ENCODE data around the gene SORCS2.

- TF ChIP-seq, protein P1, sequence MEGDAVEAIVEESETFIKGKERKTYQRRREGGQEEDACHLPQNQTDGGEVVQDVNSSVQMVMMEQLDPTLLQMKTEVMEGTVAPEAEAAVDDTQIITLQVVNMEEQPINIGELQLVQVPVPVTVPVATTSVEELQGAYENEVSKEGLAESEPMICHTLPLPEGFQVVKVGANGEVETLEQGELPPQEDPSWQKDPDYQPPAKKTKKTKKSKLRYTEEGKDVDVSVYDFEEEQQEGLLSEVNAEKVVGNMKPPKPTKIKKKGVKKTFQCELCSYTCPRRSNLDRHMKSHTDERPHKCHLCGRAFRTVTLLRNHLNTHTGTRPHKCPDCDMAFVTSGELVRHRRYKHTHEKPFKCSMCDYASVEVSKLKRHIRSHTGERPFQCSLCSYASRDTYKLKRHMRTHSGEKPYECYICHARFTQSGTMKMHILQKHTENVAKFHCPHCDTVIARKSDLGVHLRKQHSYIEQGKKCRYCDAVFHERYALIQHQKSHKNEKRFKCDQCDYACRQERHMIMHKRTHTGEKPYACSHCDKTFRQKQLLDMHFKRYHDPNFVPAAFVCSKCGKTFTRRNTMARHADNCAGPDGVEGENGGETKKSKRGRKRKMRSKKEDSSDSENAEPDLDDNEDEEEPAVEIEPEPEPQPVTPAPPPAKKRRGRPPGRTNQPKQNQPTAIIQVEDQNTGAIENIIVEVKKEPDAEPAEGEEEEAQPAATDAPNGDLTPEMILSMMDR (IDR thresholded peaks at IDR 0.05; ENCODE audit: low read depth, low read length), result no peak
- TF ChIP-seq EZH2phosphoT487 (IDR thresholded peaks at IDR 0.05; ENCODE audit: low read depth), result no peak
Observed at GRCh38 chr4:7500404-7500803, 308.1 kb downstream of the SORCS2 start.
